Colon (tissue), 2 donors: ENCODE measurements around the gene MAN1B1.

Experiments
- FAIRE-seq: peaks from 2 replicates; lab custom pipeline; 2012; peaks lifted over from hg19 to GRCh38; lab: Jason Lieb, UNC
- donor health status: control.
- donor health status: control.

The MAN1B1 gene

DNA sequence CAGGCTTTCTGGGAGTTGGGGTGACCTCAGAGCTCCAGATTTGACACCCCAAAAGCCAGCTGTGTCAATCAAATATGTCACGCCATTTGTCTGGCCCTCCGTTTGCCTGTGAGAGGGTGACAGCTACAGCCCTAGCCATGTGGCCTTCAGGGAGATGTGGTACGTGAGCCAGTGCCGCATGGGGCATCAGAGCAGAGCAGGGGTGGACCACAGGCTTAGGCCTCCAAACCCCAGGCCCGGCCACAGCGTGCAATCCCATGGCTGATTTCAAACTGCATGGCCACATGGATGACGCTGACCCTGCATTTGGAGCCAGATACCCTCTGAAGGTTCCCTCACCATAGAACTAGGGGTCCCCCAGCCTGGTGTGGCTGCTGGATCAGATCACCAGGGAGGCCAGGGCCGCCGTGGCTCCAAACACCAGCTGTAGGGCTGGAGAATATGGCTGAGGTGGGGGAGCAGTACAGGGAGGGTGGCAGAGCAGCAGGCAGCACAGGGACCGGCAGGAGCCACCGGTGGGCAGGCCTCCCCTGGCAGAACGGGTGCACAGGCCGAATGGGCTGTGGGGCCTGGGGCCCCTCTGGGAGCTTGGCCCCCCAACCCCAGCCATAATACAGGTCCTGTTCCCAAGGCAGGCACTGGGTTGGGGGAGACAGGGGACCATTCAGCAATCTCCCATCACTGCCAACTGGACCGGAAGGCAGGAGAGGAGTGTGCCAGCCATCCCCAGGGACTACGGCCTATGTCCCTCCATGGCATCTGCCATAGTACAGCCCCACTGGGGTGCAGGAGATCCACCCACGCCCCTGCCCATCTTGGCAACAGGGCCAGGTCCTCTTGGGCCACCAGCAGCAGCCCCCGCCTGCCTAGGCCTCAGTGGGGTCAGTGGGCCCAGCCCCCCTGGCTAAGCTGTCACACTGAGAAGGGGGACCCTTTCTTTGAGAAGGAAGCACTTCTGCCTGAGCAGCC, 18.0 kb upstream of the MAN1B1 start:
- no peak for FAIRE-seq

DNA sequence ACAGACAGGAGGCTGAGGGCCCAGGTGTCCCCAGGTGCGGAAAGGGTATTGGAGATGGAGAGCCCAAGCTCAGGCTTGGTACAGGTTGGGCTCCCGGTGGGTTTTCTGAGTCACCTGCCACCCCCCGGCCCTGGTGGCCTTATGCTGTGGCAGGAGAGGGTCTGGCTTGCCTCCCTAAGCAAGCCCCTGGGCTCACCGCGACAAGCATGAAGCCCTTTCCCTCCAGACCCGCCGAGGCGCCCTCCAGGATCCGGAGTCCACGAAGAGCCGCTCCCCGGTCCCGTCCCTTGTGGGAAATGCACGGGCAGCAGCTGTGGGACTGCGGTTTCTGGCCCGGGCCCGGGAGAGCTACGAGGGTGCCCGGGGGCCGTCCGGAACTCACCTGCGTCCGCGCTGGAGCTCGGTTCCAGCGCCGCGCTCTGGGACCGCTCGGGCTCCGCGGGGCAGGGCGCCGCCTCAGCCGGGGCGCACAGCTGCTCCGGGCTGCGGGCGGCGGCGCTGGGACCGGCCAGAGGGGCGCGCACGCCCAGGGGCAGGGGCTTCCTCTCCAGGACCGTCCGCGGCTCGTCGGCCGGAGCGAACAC, 17.2 kb upstream of the MAN1B1 start:
- no peak for FAIRE-seq

DNA sequence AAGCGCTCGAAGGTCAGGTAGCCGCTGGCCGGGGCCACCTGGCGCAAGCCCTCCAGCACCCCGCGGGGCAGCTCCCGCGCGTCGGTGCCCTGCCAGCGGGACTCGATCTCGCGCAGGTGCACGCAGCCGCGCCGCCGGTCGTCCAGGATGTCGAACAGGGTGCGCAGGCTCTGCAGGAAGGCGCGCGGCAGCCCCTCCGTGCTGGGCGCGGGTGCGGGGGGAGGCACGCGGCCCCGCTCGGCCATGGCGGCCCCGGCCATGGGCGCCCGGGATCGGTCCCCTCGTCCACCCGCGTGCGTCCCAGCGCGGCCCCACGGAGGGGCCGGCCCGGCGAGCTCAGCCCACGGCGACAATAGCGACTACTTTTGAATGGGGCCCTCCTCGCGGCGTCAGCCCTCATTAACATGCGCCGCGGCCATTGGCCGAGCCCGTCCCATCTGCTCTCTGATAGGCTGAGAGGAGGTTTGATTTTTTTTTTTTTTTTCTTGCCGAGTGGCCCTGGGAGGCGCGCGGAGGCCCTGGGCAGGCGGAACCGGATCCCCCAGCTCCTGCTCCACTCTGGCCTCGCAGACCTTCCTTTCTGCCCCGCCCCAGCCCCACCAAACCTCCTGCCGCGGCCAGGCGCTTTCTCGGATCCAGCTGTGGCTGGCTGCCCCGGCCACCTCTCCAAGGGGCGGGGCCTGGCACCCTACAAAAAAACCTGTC, 16.4 kb upstream of the MAN1B1 start, which contains the start of gene SAPCD2:
SAPCD2 (minus strand) TSS at position 357 of the 705 bp plus-strand sequence; CDS start at position 260, 97 bp downstream.
- no peak for FAIRE-seq

DNA sequence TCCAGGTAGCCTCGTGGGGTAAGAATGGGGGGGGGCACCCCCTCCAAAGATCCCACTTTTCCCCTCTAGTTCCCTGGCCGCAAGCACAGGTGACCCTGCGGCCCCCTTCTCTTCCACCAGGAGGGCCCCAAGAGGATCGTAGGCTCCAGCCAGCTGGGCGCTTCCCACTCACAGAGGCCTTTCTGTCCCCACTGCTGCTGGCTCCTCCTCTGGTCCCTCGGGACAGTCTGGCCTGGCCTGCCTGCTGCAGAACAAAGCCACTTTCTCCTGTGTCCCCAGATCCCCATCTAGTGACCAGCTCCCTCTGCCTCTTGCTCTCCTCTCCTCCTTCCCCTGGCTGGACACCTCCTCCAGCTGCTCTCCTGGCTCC, 15.9 kb upstream of the MAN1B1 start:
- no peak for FAIRE-seq

DNA sequence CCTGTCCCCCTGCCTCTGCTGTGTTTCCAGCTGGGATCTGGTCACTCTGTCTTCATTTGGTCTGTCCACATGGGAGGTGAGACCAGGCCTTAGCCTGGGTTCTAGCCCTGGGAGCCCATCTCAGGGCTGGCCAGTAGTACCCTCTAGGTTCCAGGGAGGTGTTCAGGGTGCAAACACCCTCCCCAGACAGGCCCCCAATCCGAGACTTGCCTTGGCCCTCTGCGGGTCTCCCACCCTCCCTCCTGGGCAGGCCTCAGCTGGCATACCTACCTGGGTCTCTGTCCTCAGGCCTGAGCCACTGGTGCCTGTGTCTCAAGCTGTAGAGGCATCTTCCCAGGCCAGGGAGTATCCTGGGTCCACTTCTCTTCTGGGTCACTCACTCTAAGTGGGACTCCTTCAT, 15.5 kb upstream of the MAN1B1 start:
- no peak for FAIRE-seq

DNA sequence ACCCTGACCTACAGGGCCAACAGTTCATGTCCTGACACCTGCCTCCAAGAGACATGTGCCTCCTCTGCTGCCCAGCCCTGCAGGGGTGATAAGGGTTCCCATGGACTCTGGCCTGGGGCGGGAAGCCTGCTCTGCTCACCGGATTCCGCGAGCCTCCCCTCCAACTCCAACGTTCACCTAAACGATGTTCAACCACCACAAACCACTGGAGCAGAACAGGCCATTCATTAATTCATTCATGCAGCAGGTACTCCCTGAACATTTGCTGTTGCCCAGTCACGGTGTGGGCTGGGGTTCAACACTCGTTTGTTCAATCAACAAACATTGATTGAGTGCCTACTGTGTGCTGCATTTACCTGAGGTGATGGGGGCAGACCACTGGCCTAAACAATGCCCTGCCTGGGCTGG, 12.8 kb upstream of the MAN1B1 start:
- no peak for FAIRE-seq

DNA sequence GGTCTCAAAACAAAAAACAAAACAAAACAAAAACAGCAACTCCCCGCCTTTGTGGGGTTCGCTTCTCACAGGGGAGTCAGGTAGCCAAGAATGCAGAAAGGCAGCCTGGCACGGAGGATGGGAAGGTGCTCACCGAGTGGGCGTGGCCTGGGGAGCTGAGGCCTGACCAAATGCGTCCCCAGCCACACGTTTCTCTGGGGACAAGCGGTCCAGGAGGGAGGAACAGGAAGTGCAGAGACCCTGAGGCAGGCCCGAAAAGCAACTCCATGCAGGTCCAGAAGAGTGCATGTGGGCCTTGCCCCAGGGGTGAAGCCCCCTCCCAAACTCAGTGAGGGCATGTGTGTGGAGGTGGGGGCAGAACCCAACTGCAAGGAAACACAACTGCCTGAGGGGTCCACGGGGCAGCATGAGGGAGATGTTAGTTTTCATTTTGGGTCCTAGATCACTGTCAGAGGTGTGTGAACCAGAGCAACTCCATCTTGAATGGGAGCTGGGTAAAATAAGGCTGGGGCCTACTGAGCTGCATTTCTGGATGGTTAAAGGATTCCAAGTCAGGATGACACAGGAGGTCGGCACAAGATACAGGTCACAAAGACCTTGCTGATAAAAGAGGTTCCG, 12.0 kb upstream of the MAN1B1 start:
- FAIRE-seq: no peak

DNA sequence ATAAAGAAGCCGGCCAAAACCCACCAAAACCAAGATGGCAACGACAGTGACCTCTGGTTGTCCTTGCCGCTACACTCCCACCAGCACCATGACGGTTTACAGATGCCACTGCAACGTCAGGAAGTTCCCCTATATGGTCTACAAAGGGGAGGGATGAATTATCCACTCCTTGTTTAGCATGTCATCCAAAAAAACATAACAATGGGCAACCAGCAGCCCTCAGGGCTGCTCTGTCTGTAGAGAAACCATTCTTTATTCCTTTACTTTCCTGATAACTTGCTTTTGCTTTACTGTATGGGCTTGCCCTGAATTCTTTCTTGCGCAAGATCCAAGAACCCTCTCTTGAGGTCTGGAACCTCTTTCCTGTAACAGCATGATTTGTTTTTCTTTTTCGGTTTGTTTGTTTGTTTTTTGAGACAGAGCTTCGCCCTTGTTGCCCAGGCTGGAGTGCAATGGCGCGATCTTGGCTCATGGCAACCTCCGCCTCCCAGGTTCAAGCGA, 11.5 kb upstream of the MAN1B1 start:
- no peak for FAIRE-seq

DNA sequence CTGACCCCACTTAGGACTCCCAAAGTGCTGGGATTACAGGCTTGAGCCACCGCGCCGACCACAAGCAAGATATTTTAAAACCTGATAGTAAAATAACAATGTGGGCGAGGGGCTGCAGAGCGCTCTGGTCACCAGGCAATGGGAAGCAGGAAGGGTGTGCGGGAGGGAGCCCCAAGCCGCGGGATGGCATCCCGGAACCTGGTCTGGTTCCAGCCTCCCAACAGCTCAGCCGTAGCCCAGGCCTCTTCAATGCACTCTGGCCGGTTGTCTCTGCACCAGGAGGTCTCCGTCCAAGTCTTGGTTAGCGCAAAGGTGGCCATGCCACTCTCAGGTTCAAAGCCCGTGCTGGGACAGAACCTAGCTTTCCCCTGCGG, 10.2 kb upstream of the MAN1B1 start:
- FAIRE-seq: no peak

DNA sequence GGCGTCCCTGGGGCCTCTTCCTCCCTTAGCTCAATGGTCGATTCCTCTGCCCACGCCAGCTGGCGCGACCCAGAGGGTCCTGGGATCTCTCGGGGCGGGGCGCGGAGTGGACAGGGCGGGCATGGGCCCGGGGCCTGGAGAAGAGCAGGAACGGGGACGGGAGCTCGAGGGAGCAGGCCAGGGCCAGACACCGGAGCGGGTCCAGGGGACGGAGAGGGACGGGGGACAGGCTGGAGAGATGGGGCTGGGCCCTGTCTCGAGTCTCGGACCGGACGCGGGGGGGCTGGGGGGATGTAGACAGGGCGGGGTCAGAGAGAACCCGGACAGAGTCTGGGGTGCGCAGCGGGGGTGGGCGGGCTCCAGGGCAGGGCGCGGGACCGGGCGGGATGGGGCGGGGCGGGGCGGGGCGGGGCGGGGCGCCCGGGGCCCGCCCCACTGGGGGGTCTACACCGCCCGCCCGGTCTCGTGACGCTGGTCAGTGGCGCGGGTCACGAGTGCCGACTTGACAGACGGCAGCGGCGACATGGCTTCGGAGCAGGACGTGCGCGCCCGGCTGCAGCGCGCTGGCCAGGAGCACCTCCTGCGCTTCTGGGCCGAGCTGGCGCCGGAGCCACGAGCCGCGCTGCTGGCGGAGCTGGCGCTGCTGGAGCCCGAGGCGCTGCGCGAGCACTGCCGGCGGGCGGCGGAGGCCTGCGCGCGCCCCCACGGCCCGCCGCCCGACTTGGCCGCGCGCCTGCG, 9.6 kb upstream of the MAN1B1 start, which contains the start of gene UAP1L1:
UAP1L1 (plus strand) TSS at position 508 of the 738 bp plus-strand sequence; CDS start at position 524, 16 bp downstream.
- no peak for FAIRE-seq

DNA sequence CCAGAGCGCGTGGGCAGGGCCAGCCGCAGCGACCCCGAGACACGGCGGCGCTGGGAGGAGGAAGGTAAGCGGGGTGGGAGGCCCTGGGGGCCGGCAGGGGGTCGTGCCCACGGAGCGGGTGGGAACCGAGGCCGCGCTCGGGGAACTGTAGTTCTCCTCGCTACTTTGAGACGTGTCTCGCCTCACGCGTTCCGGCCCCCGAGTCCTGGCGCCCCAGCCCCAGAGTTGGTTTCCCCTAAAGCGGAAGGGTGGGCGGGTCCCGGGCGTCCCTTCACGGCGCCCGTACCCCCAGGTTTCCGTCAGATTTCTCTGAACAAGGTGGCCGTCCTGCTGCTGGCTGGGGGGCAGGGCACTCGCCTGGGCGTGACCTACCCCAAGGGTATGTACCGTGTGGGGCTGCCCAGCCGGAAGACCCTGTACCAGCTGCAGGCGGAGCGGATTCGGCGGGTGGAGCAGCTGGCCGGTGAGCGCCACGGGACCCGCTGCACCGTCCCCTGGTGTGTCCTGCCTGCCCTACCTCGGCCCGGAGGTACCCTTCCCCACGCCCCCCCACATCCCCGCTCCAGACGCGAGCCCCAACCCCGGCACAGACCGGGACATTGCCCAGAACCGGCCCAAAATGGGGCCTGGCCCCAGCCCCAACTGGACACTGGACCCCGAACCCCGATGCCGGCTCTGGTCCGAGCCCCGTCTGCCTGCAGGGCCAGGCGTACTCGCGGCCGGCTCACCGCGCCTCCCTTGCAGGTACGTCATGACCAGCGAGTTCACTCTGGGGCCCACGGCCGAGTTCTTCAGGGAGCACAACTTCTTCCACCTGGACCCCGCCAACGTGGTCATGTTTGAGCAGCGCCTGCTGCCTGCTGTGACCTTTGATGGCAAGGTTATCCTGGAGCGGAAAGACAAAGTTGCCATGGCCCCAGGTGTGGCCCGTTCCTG, 8.8 kb upstream of the MAN1B1 start:
- FAIRE-seq: no peak

DNA sequence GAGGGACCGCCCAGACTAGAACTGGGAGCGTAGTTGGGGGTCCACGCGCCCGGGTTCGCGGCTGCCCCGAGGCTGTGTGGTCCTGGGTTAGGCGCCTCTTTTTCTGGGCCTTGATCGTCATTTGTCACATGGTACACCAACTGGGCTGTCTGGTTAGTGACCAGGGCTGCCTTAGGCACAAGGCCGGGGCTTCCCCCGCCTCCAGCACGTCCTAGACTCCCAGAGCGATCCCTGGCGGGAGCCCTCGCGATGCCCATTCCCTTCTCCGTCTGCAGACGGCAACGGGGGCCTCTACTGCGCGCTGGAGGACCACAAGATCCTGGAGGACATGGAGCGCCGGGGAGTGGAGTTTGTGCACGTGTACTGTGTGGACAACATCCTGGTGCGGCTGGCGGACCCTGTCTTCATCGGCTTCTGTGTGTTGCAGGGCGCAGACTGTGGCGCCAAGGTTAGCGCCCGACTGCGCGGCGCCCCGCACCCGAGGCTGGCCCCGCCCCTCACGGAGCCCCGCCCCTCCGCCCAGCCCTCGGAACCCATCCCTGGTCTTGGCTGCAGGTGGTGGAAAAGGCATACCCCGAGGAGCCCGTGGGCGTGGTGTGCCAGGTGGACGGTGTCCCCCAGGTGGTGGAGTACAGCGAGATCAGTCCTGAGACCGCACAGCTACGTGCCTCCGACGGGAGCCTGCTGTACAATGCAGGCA, 7.9 kb upstream of the MAN1B1 start:
- no peak for FAIRE-seq

DNA sequence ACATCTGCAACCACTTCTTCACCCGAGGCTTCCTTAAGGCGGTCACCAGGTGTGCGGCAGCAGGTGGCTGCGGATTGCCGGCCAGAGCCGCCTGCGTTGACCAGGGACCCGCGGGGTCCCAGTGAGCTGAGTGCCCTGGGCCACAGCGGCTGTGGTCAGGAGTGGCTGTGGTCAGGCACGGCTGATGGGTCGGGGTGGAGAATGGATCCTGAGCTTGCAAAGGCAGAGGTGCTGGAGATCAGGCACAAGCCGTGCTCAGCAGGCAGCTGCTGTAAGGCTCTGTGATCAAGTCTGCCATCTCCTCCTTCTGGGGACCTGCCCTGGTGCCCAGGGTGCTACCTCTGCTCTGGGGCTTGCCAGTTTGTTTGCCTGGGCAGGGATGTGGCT, 7.4 kb upstream of the MAN1B1 start:
- no peak for FAIRE-seq

DNA sequence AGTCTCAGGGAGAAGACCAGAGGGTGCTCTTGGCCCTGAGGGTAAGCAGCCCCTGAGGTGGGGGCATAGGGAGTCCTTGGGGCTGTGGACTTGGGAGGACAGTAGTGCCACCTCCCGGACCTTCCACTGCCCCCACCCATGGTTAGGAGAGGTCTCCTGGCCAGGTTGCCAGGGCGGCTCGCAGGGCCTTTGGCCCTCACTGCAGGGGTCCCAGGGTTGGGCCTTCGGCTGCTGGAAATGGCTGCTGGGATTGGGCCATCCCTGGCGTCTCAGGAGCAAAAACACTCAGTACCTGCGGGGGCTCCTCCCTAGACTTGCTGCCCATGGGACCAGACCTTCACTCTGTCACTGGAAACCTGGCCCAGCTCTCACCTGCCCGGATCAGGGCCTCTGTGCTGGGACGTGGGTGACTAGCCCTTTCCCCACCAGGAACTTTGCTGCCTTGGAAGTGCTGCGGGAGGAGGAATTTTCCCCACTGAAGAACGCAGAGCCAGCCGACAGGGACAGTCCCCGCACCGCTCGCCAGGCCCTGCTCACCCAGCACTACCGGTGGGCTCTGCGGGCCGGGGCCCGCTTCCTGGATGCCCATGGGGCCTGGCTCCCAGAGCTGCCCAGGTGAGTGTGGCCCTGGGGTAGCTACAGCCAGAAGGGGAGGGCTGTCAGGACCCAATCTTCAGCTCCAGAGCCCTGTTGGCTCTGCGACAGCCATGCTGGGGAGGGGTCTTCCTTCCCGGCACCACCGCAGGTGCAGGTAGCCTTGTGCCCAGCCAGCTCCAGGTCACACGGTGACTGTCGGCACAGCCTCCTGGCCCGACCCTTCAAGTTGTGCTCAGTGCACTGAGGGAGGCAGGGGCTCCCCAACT, 6.3 kb upstream of the MAN1B1 start:
- FAIRE-seq: no peak

DNA sequence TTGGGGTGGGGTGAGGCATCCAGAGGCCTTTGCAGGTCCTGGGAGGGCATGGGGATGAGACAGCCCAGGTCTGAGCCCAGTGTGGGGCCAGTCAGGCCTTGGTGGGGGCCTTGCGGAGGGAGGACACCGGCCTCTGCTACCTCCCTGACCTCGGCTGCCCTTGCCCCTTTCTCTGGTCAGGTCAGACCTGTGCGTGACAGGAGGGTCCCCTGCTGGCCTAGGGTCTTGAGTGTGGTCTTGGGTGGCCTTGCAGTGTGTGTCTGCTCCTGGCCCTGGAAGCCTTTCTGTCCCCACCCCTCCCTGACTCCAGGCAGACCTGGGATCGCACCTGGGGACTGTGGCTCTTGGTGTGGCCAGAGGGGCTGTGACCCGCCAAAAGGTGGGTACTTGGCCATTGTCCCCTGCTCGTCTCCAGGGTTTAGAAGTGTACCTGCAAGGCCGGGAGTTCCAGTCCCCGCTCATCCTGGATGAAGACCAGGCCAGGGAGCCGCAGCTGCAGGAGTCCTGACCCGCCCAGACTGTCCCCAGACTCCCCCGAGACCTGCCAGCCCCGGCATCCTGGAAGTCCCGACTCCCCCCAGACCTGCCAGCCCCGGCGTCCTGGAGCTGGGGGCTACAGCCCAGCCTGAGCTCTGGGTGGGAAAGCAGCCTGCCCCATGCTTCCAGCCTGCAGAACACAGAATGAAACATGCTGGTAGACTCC, 4.4 kb upstream of the MAN1B1 start:
- FAIRE-seq: no peak

DNA sequence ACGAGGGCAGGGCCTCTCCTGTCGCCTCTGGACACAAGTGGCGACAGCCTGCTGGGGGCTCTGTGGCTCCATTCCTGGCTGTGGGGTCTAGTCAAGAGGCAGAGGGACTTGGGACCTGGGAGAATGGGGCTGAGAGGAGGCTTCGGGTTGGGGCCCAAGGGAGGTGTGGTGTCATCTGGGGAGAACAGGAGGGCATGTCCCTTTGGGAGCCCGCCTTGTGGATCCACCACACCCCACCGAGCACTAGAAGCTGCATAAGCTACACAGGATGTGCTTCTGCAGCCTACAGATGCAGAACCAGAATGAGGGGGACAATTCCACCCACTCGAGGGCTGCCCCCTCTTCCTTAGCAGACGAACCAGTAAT, 3.9 kb upstream of the MAN1B1 start:
- FAIRE-seq: no peak

DNA sequence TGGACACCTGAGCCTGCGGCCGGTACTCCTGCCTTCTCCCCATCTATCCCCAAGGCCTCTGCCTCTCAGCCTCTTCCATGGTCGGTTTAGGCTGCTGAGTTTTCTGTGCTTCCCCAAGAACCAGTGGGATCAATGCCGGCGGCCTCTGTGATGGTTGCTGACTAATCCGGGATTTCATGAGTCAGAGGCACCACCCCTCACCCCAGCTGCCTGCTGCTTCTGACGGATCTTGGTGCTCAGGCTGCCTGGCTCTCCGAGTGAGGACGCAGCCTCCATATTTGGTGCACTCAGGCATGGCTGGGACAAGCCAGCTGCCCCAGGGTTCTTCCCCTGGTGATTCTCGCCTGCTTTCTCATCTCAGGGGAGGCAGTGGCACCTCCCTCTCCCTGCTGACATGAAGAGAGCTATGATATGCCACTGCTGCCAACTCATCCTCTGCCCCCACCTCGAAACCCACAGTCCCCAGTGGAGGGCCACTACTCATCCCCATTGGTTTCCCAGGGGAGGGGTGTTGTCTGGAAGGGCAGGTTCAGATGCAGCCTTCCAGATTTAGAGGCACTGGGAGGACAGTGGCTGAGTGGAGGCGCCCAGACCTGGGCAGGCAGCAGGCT, 3.3 kb upstream of the MAN1B1 start:
- no peak for FAIRE-seq

DNA sequence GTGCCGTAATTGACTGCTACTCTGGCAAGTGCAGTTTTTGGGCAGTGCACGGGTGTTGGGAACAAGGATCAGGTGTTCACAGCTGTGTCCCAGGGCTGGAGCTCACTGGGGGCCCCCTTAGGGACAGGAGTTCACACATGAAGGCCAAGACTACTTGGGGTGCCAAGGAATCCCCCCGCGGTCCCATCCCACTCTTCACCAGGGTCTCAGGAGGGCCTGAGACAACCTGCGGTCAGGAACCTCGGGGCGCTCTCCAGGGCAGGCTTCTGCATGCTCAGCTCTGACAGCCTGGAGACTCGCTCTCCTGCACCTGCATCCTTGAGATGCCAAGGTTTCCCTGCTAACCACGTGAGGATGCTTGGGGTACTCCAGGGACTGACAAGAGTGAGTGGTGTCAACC, 2.3 kb upstream of the MAN1B1 start:
- no peak for FAIRE-seq
